NT2/D1 (cell line): ENCODE results near the gene SEC24C.
"Not testable (repeated sequence)": the region's sequence is repeated elsewhere in the genome, so short reads cannot be mapped to it uniquely, and the experiment has no call there.

Experiments
- DNase-seq: peaks from one replicate; pipeline ENCODE4 v3.0.0-alpha.2; 2011; ENCODE audit warnings: low read depth, low spot score
- H3K27me3 ChIP-seq: 2 replicates; pipeline ENCODE4 v1.6.0; 2011; ENCODE audit warnings: mild to moderate bottlenecking; ENCODE audit not compliant: insufficient read length, insufficient read depth
- H3K36me3 ChIP-seq: 2 replicates; pipeline ENCODE4 v1.6.1; 2011; ENCODE audit warnings: mild to moderate bottlenecking, low read length, mixed read lengths; ENCODE audit not compliant: insufficient read depth, insufficient read length
- H3K4me1 ChIP-seq: 2 replicates; pipeline ENCODE4 v1.5.1; 2011; ENCODE audit not compliant: insufficient read depth, insufficient read length
- H3K4me3 ChIP-seq: 2 replicates; pipeline ENCODE4 v1.5.1; 2011; ENCODE audit warnings: low read depth; ENCODE audit not compliant: insufficient read length
- H3K9ac ChIP-seq: 2 replicates; pipeline ENCODE4 v1.6.0; 2011; ENCODE audit warnings: low read depth; ENCODE audit not compliant: insufficient read length
- H3K9me3 ChIP-seq: 2 replicates; pipeline ENCODE4 v1.5.1; 2011; ENCODE audit warnings: mild to moderate bottlenecking, low read length; ENCODE audit not compliant: insufficient read depth
- SUZ12 ChIP-seq: IDR thresholded peaks from 2 replicates; pipeline ENCODE4 v1.6.1; 2011; ENCODE audit not compliant: insufficient read length, insufficient read depth; ENCODE audit errors: extremely low read depth
- YY1 ChIP-seq: IDR thresholded peaks from 2 replicates; pipeline ENCODE4 v1.6.1; 2011; ENCODE audit not compliant: insufficient read length, insufficient read depth
- ZNF274 ChIP-seq: IDR thresholded peaks from 2 replicates; pipeline ENCODE4 v1.6.1; 2011; ENCODE audit warnings: mild to moderate bottlenecking, low read depth, low read length

SEC24C gene

DNA sequence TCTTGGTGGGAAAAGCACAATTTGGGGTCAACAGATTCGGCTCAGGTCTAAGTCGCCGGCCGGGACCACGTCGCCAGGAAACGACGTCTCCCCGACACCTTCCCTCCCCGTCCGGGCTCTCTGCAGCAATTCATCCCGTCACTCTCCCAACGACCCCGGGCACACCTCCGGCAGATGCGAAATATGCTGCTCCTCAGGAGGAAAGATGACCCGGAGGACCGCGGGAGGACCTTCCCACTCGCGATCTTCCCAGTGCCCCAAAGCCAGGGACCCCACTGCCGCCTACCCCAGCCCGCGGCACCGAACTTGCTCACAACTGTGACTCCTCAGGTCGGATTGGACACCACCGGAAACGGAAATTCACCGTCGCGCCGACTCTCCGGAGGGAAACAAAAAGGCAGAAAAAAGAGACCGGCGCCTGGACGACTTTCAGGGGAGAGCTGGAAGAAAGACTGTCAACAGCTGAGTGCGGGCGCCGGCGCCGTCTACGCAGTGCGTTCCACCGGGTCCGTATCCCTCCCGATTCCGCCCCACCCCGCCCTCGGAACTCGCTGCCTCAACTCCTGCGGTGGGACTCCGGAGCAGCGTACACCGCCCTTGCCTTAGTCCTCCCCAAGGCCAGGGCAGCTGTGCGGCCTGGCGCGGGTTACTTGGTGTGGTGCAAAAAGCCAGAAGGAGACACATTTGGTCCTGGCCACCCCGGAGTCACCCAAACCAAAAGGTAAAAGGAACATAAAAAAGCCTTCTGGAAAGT is 13.8 kb upstream of the SEC24C start:
- no peaks in the 10 kb centered on the region for H3K27me3 ChIP-seq
- peak overlapping the region; percentile 91 for H3K9ac ChIP-seq
- peak overlapping the region; percentile 90 for H3K4me3 ChIP-seq
- H3K4me1 ChIP-seq, result no peaks in the 10 kb centered on the region
- TF ChIP-seq SUZ12, result no peak
- TF ChIP-seq ZNF274, result no peak
- TF ChIP-seq YY1, result no peak
- peaks cover 43% of the 10 kb centered on the region for H3K36me3 ChIP-seq
- peak; percentile 70 for DNase-seq
- no peaks in the 10 kb centered on the region for H3K9me3 ChIP-seq

- H3K4me1 ChIP-seq, result no peaks in the 10 kb centered on the region
- H3K27me3 ChIP-seq, result no peaks in the 10 kb centered on the region
- no peaks in the 10 kb centered on the region for H3K9me3 ChIP-seq
- no peak for DNase-seq
- H3K36me3 ChIP-seq, result peaks cover 30% of the 10 kb centered on the region
- no peak overlapping the region for H3K9ac ChIP-seq
- TF ChIP-seq YY1, result no peak
- no peak for TF ChIP-seq SUZ12
- no peak for TF ChIP-seq ZNF274
- no peak overlapping the region for H3K4me3 ChIP-seq
These were observed 12.4 kb upstream of the SEC24C start for GRCh38 chr10:73731588-73732375.

- H3K9ac ChIP-seq, result no peak overlapping the region
- no peak overlapping the region for H3K4me3 ChIP-seq
- H3K4me1 ChIP-seq, result no peaks in the 10 kb centered on the region
- DNase-seq, result no peak
- H3K9me3 ChIP-seq, result no peaks in the 10 kb centered on the region
- peaks cover 26% of the 10 kb centered on the region for H3K36me3 ChIP-seq
- TF ChIP-seq YY1, result no peak
- no peak for TF ChIP-seq SUZ12
- TF ChIP-seq ZNF274, result no peak
- no peaks in the 10 kb centered on the region for H3K27me3 ChIP-seq
These were observed 11.7 kb upstream of the SEC24C start for GRCh38 chr10:73732426-73732825.

DNA sequence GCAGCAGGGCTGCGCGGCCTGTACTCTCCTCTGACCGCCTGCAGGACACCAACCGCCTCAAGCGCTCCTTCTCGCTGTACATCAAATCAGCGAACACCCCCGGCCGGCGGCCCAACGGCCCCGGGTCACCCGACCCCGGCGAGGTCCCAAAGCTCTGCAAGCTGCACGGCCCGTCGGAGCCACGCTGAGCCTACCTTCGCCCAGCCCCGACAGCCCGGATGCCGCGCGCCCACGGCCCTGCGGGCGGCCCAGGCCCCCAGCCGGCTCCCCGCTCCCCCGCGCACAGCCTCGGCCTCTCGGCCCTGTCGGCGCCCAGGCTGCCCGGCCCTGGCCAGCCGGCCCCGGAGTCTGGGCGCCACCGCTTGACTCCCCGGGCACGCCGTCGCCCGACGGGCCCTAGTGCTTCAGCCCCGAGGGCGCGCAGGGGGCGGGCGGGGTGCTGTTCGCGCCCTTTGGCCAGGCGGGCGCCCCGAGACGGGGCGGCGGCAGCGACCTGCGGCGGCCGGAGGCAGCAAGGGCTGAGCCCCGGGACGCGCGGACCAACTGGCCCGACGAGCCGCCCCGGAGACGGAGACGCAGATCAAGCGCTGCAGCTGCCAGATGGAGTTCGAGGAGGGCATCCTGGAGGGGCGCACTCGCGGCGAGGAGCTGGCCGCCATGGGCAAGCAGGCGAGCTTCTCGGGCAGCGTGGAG is 11.1 kb upstream of the SEC24C start:
- Histone ChIP-seq H3K9ac (no peak overlapping the region), H3K27me3 (no peaks in the 10 kb centered on the region), H3K36me3 (peaks cover 26% of the 10 kb centered on the region), H3K4me1 (no peaks in the 10 kb centered on the region), H3K4me3 (no peak overlapping the region), H3K9me3 (no peaks in the 10 kb centered on the region)
- TF ChIP-seq SUZ12 (no peak), YY1 (no peak), ZNF274 (no peak)
- DNase-seq, result no peak

GRCh38 chr10:73734028-73734720 is 10.0 kb upstream of the SEC24C start:
- DNase-seq, result no peak
- no peak overlapping the region for H3K4me3 ChIP-seq
- H3K36me3 ChIP-seq, result peaks cover 26% of the 10 kb centered on the region
- H3K4me1 ChIP-seq, result no peaks in the 10 kb centered on the region
- no peak overlapping the region for H3K9ac ChIP-seq
- H3K27me3 ChIP-seq, result no peaks in the 10 kb centered on the region
- no peak for TF ChIP-seq YY1
- H3K9me3 ChIP-seq, result no peaks in the 10 kb centered on the region

DNA sequence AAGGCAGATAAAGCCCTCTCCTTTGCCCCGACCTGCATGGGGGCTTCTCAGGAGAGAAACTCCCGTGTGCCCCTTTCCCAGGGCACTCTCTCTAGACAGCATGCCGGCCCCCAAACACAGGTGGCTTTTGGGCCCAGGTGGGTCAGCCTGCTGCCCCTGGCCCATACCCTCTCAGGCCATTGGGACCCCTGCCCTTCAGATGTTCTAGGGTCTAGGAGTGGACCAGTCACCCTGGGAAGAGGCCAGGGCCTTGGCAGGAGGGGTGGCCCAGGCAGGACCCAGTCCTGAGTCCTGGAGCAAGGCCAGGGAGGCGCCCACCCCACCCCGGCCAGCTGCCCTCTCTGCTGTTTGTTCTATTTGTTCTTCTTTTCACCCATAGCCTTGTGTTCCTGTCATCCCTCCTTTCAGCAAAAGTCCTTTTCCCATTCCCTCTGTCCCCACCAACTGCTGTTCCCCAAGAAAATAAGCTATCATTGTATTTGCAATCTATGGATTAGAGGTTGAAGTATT is 9.3 kb upstream of the SEC24C start:
- H3K9me3 ChIP-seq, result no peaks in the 10 kb centered on the region
- no peak for TF ChIP-seq YY1
- TF ChIP-seq ZNF274, result no peak
- TF ChIP-seq SUZ12, result no peak
- H3K27me3 ChIP-seq, result no peaks in the 10 kb centered on the region
- H3K36me3 ChIP-seq, result peaks cover 26% of the 10 kb centered on the region
- H3K4me1 ChIP-seq, result no peaks in the 10 kb centered on the region
- no peak for DNase-seq
- H3K9ac ChIP-seq, result no peak overlapping the region
- no peak overlapping the region for H3K4me3 ChIP-seq

DNA sequence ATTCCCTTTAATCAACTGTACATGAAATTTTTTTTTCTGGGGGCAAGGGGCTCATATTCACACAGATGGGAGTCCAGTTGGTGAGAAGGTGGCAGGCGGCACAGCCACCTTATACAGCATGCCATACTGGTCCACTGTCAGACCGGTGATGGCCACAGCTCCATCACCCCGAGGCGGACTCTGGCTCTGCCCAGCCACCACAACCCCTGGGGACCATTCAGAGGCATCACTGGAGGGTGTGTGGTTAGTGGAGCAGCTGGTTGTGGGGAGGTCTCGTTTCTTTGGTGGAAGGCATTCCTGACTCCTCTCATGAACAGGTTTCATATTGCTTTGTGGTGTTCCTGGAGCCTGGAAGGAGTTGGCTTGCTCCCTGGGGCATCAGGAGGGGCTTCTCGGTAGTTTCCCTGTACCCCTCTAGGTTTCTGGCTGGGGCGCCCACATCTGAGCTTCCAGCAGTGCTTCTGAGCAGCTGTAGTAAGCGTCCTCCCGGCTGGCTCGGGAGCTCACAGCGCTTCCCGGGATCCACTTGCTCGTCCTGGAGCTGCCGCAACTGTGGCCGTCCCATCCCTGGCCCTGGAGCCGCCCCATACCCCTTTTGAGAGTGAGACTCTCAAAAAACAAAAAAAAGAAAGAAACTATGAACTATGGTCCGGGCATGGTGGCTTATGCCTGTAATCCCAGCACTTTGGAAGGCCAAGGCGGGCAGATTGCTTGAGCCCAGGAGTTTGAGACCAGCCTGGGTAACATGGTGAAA is 3.5 kb upstream of the SEC24C start:
- not testable (repeated sequence) for DNase-seq, H3K4me3 ChIP-seq, H3K27me3 ChIP-seq, H3K9ac ChIP-seq, H3K4me1 ChIP-seq, H3K9me3 ChIP-seq
- peaks cover 14% of the 10 kb centered on the region for H3K36me3 ChIP-seq
